HepG2 (cell line): ENCODE results near the gene ZNF846. TPM values are rescaled to one million over a fixed set of nuclear protein-coding genes. Genes with fewer than 3 reads are reported as not detected.

Experiments
- ATF4 ChIP-seq, 2 experiments: fragments of 450-650 bp in 1 of 2; sonication (generic) in 1 of 2; formaldehyde crosslinking; IDR thresholded peaks; 2 replicates each; pipeline versions ENCODE4 v1.5.0 to v1.8.0; 2020 to 2022; ENCODE audit warnings: mild to moderate bottlenecking in 1 of 2, missing genetic modification reagents in 1 of 2
- ATRX ChIP-seq: sonication (generic); formaldehyde crosslinking; IDR thresholded peaks from 2 replicates; pipeline ENCODE4 v1.4.0; 2020; ENCODE audit warnings: missing genetic modification reagents, borderline replicate concordance
- CAMTA2 ChIP-seq: sonication (generic); formaldehyde crosslinking; IDR thresholded peaks from 2 replicates; pipeline ENCODE4 v1.4.0; 2020; ENCODE audit warnings: mild to moderate bottlenecking, missing genetic modification reagents, borderline replicate concordance
- HDAC2 ChIP-seq: sonication (generic); formaldehyde crosslinking; IDR thresholded peaks from 2 replicates; pipeline ENCODE4 v1.4.0; 2020; ENCODE audit warnings: missing genetic modification reagents
- HES4 ChIP-seq: sonication (generic); formaldehyde crosslinking; IDR thresholded peaks from 2 replicates; pipeline ENCODE4 v1.9.0; 2021; ENCODE audit warnings: mild to moderate bottlenecking, missing genetic modification reagents, borderline replicate concordance
- HMG20B ChIP-seq: conservative IDR thresholded peaks from 2 replicates; pipeline ENCODE4 v1.6.1; 2016; ENCODE audit warnings: missing genetic modification reagents, missing compliant biosample characterization
- HNF4A ChIP-seq: sonication (generic); formaldehyde crosslinking; IDR thresholded peaks from 2 replicates; pipeline ENCODE4 v1.4.0; 2020; ENCODE audit warnings: missing genetic modification reagents
- KLF15 ChIP-seq: sonication (generic); formaldehyde crosslinking; IDR thresholded peaks from 2 replicates; pipeline ENCODE4 v1.8.1; 2023; ENCODE audit warnings: borderline replicate concordance, mild to moderate bottlenecking, inconsistent platforms, missing genetic modification reagents, mixed read lengths
- KMT2B ChIP-seq: IDR thresholded peaks from 2 replicates; pipeline ENCODE4 v1.6.1; 2016; ENCODE audit warnings: missing genetic modification reagents, missing compliant biosample characterization
- PHF21A ChIP-seq: sonication (generic); formaldehyde crosslinking; IDR thresholded peaks from 2 replicates; pipeline ENCODE4 v1.5.0; 2020; ENCODE audit warnings: mild to moderate bottlenecking, missing genetic modification reagents
- SMARCE1 ChIP-seq: fragments of 450-650 bp; IDR thresholded peaks from 2 replicates; pipeline ENCODE4 v1.6.1; 2017; ENCODE audit warnings: borderline replicate concordance
- SP5 ChIP-seq: IDR thresholded peaks from 2 replicates; pipeline ENCODE4 v1.6.1; 2016; ENCODE audit warnings: low read depth, borderline replicate concordance
- TCF7 ChIP-seq: sonication (generic); IDR thresholded peaks from 2 replicates; pipeline ENCODE4 v1.6.1; 2016; ENCODE audit warnings: antibody characterized with exemption, low read depth
- ZBTB1 ChIP-seq: sonication (generic); formaldehyde crosslinking; IDR thresholded peaks from 2 replicates; pipeline ENCODE4 v1.4.0; 2020; ENCODE audit warnings: missing genetic modification reagents, borderline replicate concordance
- ZBTB8A ChIP-seq: sonication (generic); formaldehyde crosslinking; IDR thresholded peaks from 2 replicates; pipeline ENCODE4 v1.4.0; 2020; ENCODE audit warnings: mild to moderate bottlenecking, low read depth, missing genetic modification reagents, borderline replicate concordance
- ZFP62 ChIP-seq: sonication (generic); formaldehyde crosslinking; IDR thresholded peaks from 2 replicates; pipeline ENCODE4 v1.4.0; 2020; ENCODE audit warnings: missing genetic modification reagents
- ZNF557 ChIP-seq: sonication (generic); formaldehyde crosslinking; IDR thresholded peaks from 2 replicates; pipeline ENCODE4 v1.4.0; 2020; ENCODE audit warnings: missing genetic modification reagents
- ZNF563 ChIP-seq: sonication (generic); formaldehyde crosslinking; IDR thresholded peaks from 2 replicates; pipeline ENCODE4 v1.8.0; 2022; ENCODE audit warnings: mild to moderate bottlenecking, moderate library complexity, missing genetic modification reagents
- ZNF605 ChIP-seq: sonication (generic); formaldehyde crosslinking; IDR thresholded peaks from 2 replicates; pipeline ENCODE4 v1.8.0; 2022; ENCODE audit warnings: mild to moderate bottlenecking, missing genetic modification reagents
- ZNF740 ChIP-seq: sonication (generic); formaldehyde crosslinking; IDR thresholded peaks from 2 replicates; pipeline ENCODE4 v1.4.0; 2020; ENCODE audit warnings: missing genetic modification reagents
- ZNF75D ChIP-seq: sonication (generic); formaldehyde crosslinking; IDR thresholded peaks from 2 replicates; pipeline ENCODE4 v1.8.1; 2023; ENCODE audit warnings: missing genetic modification reagents, mild to moderate bottlenecking, borderline replicate concordance
- ZNF850 ChIP-seq: sonication (generic); formaldehyde crosslinking; conservative IDR thresholded peaks from 2 replicates; pipeline ENCODE4 v1.9.0; 2021; ENCODE audit warnings: mild to moderate bottlenecking, missing genetic modification reagents
- ZSCAN29 ChIP-seq: sonication (generic); formaldehyde crosslinking; conservative IDR thresholded peaks from 2 replicates; pipeline ENCODE4 v1.4.0; 2020; ENCODE audit warnings: mild to moderate bottlenecking, missing genetic modification reagents
- polyA plus RNA-seq, 8 experiments: library from polyadenylated mRNA; depleted of rRNA in 3 of 8; stranded (reverse) in 7 of 8; unstranded in 1 of 8; fragments of >200 nt; fragmentation: Illumina TruSeq in 4 of 8; extraction: Trizol in 4 of 8; gene quantifications; 2 replicates each; pipeline versions ENCODE4 v1.2.1 to v1.2.3, GENCODE V29; 2011 to 2016; ENCODE audit warnings: low read depth in 4 of 8, missing spikeins in 1 of 8, mixed read lengths in 1 of 8; ENCODE audit not compliant: insufficient read depth in 1 of 8
- total RNA-seq, 5 experiments: library from RNA; depleted of rRNA; stranded (reverse); fragments of >200 nt; fragmentation: Illumina TruSeq; extraction: Trizol; gene quantifications; 2 replicates each; pipeline ENCODE4 v1.2.3, GENCODE V29; 2016; ENCODE audit warnings: low read depth in 1 of 5
- TF ChIP-seq, protein P1 (sequence below): sonication (generic); formaldehyde crosslinking; IDR thresholded peaks from 2 replicates; pipeline ENCODE4 v1.4.0; 2020; ENCODE audit warnings: missing genetic modification reagents
- TF ChIP-seq, protein P2 (sequence below): sonication (generic); formaldehyde crosslinking; IDR thresholded peaks from 2 replicates; pipeline ENCODE4 v1.4.0; 2020; ENCODE audit warnings: missing genetic modification reagents

Gene ZNF846
- total and polyA plus RNA-seq, 2 of the 13 experiments (the other 11 are each of a cell fraction or from before 2014, with no cell fraction given), result 4.8 to 5.4 TPM

DNA sequence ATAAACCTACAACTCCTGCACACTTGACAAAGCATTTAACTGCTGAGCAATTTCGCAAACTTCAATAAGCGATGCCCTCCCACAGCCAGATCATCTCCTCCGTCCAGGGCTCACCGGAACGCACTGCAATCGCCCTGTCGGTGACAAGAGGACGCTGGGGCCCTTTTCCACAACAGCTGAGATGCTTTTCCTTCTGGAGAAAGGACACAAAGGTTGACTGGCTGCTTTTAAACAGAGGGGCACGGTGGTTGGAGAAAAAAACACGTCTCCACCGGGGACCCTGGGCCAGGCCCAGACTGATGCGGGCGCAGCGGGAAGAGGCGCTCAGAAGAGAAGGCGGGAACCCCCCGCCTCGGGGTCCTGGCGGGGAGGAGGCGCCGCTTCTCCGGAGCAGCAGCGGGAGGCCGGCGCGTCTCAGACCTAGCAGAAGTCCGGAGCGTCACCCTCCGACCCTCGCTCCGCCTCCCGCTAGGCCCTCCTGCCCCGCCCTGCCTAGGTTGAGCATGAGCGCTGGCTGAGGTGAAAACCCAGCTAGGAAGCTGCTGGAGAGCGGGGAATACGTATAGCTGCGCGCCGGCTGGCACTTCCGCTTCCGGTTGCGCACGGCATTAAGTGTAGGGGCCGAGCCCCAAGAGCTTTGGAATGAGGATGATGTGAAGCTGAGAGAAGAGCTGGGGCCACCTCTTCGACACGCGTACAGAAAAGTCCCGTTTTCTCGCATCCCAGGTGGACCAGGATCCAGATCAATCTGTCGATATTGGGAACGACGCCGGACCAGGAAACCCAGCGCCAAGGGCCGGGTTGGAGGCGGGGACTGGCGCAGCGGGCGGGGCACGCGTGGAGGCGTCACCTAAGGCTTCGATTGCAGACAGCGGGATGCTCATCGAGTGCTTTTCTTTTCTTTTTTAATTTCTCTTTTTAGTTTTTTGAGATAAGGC, at the start of gene ZNF846 (continued):
- TF ChIP-seq ATF4 (CRISPR knock-in tag; IDR thresholded peaks at IDR 0.05) (peak in 1 of 2 experiments; percentile 17; a peak in 1 of 4 replicates), ZNF740 (CRISPR knock-in tag) (no peak), SMARCE1 (no peak), ZBTB8A (CRISPR knock-in tag) (no peak), ZSCAN29 (CRISPR knock-in tag) (0 out of 2 replicates have a peak, but pooled peaks have one; percentile 10), ZNF605 (CRISPR knock-in tag) (peak; percentile 26; the same call in 1 of the 2 replicates), ZFP62 (CRISPR knock-in tag) (no peak), ZNF850 (CRISPR knock-in tag) (0 out of 2 replicates have a peak, but pooled peaks have one; percentile 58), KLF15 (CRISPR knock-in tag) (peak; percentile 68; the same call in 1 of the 2 replicates), CAMTA2 (CRISPR knock-in tag) (peak; percentile 76; the same call in 1 of the 2 replicates), TCF7 (no peak; the same call in 1 of the 2 replicates), HES4 (CRISPR knock-in tag) (0 out of 2 replicates have a peak, but pooled peaks have one; percentile 20), HNF4A (0 out of 2 replicates have a peak, but pooled peaks have one; percentile 20), ZNF75D (CRISPR knock-in tag) (no peak), PHF21A (CRISPR knock-in tag) (peak; percentile 83), ZNF557 (no peak), HMG20B (CRISPR knock-in tag) (no peak; the same call in 1 of the 2 replicates), KMT2B (CRISPR knock-in tag) (peak; percentile 95), SP5 (peak; percentile 54; the same call in 1 of the 2 replicates), ZBTB1 (CRISPR knock-in tag) (no peak), ATRX (CRISPR knock-in tag) (no peak), ZNF563 (CRISPR knock-in tag) (peak; percentile 91; the same call in 1 of the 2 replicates), HDAC2 (peak; percentile 75; the same call in 1 of the 2 replicates)
- TF ChIP-seq, protein P1, sequence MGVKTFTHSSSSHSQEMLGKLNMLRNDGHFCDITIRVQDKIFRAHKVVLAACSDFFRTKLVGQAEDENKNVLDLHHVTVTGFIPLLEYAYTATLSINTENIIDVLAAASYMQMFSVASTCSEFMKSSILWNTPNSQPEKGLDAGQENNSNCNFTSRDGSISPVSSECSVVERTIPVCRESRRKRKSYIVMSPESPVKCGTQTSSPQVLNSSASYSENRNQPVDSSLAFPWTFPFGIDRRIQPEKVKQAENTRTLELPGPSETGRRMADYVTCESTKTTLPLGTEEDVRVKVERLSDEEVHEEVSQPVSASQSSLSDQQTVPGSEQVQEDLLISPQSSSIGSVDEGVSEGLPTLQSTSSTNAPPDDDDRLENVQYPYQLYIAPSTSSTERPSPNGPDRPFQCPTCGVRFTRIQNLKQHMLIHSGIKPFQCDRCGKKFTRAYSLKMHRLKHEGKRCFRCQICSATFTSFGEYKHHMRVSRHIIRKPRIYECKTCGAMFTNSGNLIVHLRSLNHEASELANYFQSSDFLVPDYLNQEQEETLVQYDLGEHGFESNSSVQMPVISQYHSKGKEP (CRISPR knock-in tag), result no peak
- TF ChIP-seq, protein P2, sequence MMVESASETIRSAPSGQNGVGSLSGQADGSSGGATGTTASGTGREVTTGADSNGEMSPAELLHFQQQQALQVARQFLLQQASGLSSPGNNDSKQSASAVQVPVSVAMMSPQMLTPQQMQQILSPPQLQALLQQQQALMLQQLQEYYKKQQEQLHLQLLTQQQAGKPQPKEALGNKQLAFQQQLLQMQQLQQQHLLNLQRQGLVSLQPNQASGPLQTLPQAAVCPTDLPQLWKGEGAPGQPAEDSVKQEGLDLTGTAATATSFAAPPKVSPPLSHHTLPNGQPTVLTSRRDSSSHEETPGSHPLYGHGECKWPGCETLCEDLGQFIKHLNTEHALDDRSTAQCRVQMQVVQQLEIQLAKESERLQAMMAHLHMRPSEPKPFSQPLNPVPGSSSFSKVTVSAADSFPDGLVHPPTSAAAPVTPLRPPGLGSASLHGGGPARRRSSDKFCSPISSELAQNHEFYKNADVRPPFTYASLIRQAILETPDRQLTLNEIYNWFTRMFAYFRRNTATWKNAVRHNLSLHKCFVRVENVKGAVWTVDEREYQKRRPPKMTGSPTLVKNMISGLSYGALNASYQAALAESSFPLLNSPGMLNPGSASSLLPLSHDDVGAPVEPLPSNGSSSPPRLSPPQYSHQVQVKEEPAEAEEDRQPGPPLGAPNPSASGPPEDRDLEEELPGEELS, result no peak; the same call in 1 of the 2 replicates
